Panc1 (cell line): Measurements from ENCODE around the gene MOV10L1. TPM values are rescaled to one million over a fixed set of nuclear protein-coding genes. Genes with fewer than 3 reads are reported as not detected.

Source experiments
- ATAC-seq: fragments of 200-7000 bp; cut with Tn5 transposase; 2 replicates; pipeline ENCODE4 v1.9.1; 2020; ENCODE audit warnings: mild to moderate bottlenecking, moderate library complexity
- BruUV-seq: library from RNA; stranded (reverse); fragments of 400-500 nt; replicated peaks from 2 replicates; lab custom pipeline; 2021; lab: Mats Ljungman, UMichigan
- CTCF ChIA-PET: fragments of 300-600 bp; sonication (Branson Sonifier 250); formaldehyde crosslinking; loops from one replicate; lab custom pipeline; 2022; ENCODE audit warnings: antibody characterized with exemption; lab: Charles Lee
- POLR2A ChIA-PET: fragments of 300-600 bp; sonication (Branson Sonifier 250); formaldehyde crosslinking; loops from one replicate; lab custom pipeline; 2022; ENCODE audit warnings: antibody characterized with exemption; lab: Charles Lee
- DNase-seq: peaks from one replicate; pipeline ENCODE4 v3.0.0-alpha.2; 2010; ENCODE audit warnings: low read depth, low spot score
- H3K27ac ChIP-seq: 2 replicates; pipeline ENCODE4 v1.5.1; 2011; ENCODE audit warnings: mild to moderate bottlenecking, low read length, inconsistent platforms
- H3K27me3 ChIP-seq: fragments of 200-500 bp; sonication (Bioruptor generic); 2 replicates; pipeline ENCODE4 v1.6.0; 2014; ENCODE audit warnings: low read length, inconsistent platforms; ENCODE audit not compliant: control insufficient read depth, insufficient read depth
- H3K36me3 ChIP-seq: fragments of 200-500 bp; sonication (Bioruptor generic); 2 replicates; pipeline ENCODE4 v1.5.1; 2014; ENCODE audit warnings: inconsistent platforms, mild to moderate bottlenecking, low read length, moderate library complexity; ENCODE audit not compliant: control insufficient read depth, insufficient read depth
- H3K4me1 ChIP-seq: 2 replicates; pipeline ENCODE4 v1.5.1; 2011; ENCODE audit warnings: inconsistent platforms, mild to moderate bottlenecking, low read length, moderate library complexity; ENCODE audit not compliant: control insufficient read depth, insufficient read depth
- H3K4me3 ChIP-seq, 2 experiments: 2 replicates each; pipeline ENCODE4 v1.5.1; 2011 to 2012; ENCODE audit warnings: low read depth in 2 of 2, low read length in 2 of 2, mild to moderate bottlenecking in 2 of 2, inconsistent platforms in 1 of 2, moderate library complexity in 1 of 2
- H3K9me3 ChIP-seq: fragments of 200-500 bp; sonication (Bioruptor generic); 2 replicates; pipeline ENCODE4 v1.5.1; 2014; ENCODE audit warnings: low read depth, mild to moderate bottlenecking, inconsistent platforms, low read length, moderate library complexity; ENCODE audit not compliant: control insufficient read depth, insufficient read depth
- CTCF ChIP-seq: fragments of 450-650 bp; IDR thresholded peaks from 2 replicates; pipeline ENCODE4 v1.5.1; 2017; ENCODE audit warnings: mild to moderate bottlenecking
- POLR2AphosphoS5 ChIP-seq: IDR thresholded peaks from 2 replicates; pipeline ENCODE4 v1.6.1; 2012; ENCODE audit warnings: mild to moderate bottlenecking, low read depth, low read length, moderate library complexity
- SIN3A ChIP-seq: IDR thresholded peaks from 2 replicates; pipeline ENCODE4 v1.6.1; 2012; ENCODE audit warnings: low read depth, mild to moderate bottlenecking, low read length, moderate library complexity, borderline replicate concordance; ENCODE audit not compliant: insufficient read depth
- TCF7L2 ChIP-seq: IDR thresholded peaks from 2 replicates; pipeline ENCODE4 v1.6.1; 2011; ENCODE audit warnings: mild to moderate bottlenecking, low read depth, low read length, inconsistent platforms
- in situ Hi-C: cut with HindIII; loops from 2 replicates; pipeline ENCODE4 v1.10.0; 2016; ENCODE audit warnings: low sequenced_read_pairs, low pct_unique_long_range_greater_than_20kb
- intact Hi-C: fragments of 100-400 bp; cut with micrococcal nuclease; formaldehyde crosslinking; loops from one replicate; pipeline ENCODE4 v1.10.0; 2022; ENCODE audit not compliant: unreplicated experiment
- total RNA-seq: library from RNA; stranded (reverse); gene quantifications from one replicate; pipeline ENCODE4 v1.2.1, GENCODE V29; 2021; ENCODE audit not compliant: unreplicated experiment
- TF ChIP-seq, protein P1 (sequence below), 2 experiments: IDR thresholded peaks; 2 replicates each; pipeline ENCODE4 v1.6.1; 2011 to 2012; ENCODE audit warnings: low read depth in 2 of 2, control low read depth in 1 of 2, low read length in 1 of 2, mild to moderate bottlenecking in 1 of 2, moderate library complexity in 1 of 2; ENCODE audit not compliant: insufficient read depth in 1 of 2

Gene MOV10L1
- total RNA-seq, 1 experiment from 2014 or later = 0.10 TPM

DNA sequence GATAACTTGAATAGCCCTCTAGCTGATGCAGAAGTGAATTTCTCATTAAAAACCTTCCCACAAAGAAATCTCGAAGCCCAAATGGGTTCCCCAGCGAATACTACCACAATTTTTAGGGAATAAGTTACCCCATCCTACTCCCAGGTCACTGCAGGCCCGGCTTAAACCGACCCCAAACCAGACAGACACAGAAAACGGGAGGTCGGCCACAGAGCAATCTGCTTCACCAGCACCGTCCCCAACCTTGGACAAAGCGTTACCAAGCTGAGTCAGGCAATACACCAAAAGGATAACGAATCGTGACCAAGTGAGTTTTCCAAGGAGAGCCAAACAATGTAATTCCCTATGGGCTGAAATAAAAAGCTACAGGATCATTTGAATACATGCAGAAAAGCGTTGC, 575 bp upstream of the MOV10L1 start:
- Histone ChIP-seq H3K27me3 (no peaks in the 10 kb centered on the region), H3K4me3 (no peak overlapping the region), H3K36me3 (no peaks in the 10 kb centered on the region), H3K4me1 (no peaks in the 10 kb centered on the region), H3K27ac (no peak overlapping the region), H3K9me3 (no peaks in the 10 kb centered on the region)
- DNase-seq (no peak), ATAC-seq (no peak)
- intact Hi-C loops (no loop called here), in situ Hi-C loops (no loop called here)
- ChIA-PET CTCF (no interaction called here), POLR2A (interaction anchor here (0.6 kb wide), 1 partner anchor 976 kb away, joined by 3 read pairs; no protein-coding TSS in a partner anchor)
- no TSS peak for BruUV-seq
- TF ChIP-seq SIN3A = no peak

DNA sequence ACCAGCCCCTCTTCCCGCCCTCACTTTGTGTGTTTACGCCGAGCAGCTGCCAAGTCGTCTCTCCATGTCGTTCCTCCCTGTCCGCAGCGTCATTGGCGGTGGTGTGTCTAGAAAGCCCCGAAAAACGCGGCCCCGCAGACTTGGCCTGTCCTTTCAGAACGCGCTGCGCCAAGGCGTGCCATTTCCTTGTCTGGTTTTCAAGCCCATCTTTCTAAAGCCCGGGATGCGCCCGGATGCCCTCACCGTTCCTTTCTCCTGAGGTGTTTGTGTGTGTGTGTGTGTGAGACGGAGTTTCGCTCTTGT, 557 bp downstream of the MOV10L1 start:
- in situ Hi-C loops = no loop called here
- Histone ChIP-seq H3K9me3 (no peaks in the 10 kb centered on the region), H3K4me1 (no peaks in the 10 kb centered on the region), H3K4me3 (no peak overlapping the region), H3K27ac (no peak overlapping the region), H3K36me3 (no peaks in the 10 kb centered on the region), H3K27me3 (0 out of 2 replicates have a peak, but pooled peaks cover under 1% of the 10 kb centered on the region)
- CTCF ChIA-PET = no interaction called here
- TF ChIP-seq POLR2AphosphoS5 = no peak
- no peak for TF ChIP-seq CTCF
- ATAC-seq (no peak), DNase-seq (no peak)
- POLR2A ChIA-PET = no interaction called here
- intact Hi-C loops = no loop called here
- no TSS peak for BruUV-seq

GRCh38 chr22:50091092-50091768, 1.4 kb downstream of the MOV10L1 start:
- BruUV-seq = no TSS peak
- H3K9me3 ChIP-seq = no peaks in the 10 kb centered on the region
- in situ Hi-C loops (no loop called here), intact Hi-C loops (no loop called here)
- 0 out of 2 replicates have a peak, but pooled peaks cover 2% of the 10 kb centered on the region for H3K27me3 ChIP-seq
- H3K27ac ChIP-seq = no peak overlapping the region
- TF ChIP-seq, protein P1, sequence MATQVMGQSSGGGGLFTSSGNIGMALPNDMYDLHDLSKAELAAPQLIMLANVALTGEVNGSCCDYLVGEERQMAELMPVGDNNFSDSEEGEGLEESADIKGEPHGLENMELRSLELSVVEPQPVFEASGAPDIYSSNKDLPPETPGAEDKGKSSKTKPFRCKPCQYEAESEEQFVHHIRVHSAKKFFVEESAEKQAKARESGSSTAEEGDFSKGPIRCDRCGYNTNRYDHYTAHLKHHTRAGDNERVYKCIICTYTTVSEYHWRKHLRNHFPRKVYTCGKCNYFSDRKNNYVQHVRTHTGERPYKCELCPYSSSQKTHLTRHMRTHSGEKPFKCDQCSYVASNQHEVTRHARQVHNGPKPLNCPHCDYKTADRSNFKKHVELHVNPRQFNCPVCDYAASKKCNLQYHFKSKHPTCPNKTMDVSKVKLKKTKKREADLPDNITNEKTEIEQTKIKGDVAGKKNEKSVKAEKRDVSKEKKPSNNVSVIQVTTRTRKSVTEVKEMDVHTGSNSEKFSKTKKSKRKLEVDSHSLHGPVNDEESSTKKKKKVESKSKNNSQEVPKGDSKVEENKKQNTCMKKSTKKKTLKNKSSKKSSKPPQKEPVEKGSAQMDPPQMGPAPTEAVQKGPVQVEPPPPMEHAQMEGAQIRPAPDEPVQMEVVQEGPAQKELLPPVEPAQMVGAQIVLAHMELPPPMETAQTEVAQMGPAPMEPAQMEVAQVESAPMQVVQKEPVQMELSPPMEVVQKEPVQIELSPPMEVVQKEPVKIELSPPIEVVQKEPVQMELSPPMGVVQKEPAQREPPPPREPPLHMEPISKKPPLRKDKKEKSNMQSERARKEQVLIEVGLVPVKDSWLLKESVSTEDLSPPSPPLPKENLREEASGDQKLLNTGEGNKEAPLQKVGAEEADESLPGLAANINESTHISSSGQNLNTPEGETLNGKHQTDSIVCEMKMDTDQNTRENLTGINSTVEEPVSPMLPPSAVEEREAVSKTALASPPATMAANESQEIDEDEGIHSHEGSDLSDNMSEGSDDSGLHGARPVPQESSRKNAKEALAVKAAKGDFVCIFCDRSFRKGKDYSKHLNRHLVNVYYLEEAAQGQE (IDR thresholded peaks at IDR 0.05; ENCODE audit: insufficient read depth in 1 of 2, low read depth in 2 of 2, low read length in 1 of 2) = no peak
- TF ChIP-seq CTCF (no peak), POLR2AphosphoS5 (no peak), SIN3A (no peak), TCF7L2 (no peak)
- H3K4me1 ChIP-seq = no peaks in the 10 kb centered on the region
- ChIA-PET POLR2A (no interaction called here), CTCF (no interaction called here)
- ATAC-seq (no peak), DNase-seq (no peak)
- no peak overlapping the region for H3K4me3 ChIP-seq
- H3K36me3 ChIP-seq = no peaks in the 10 kb centered on the region
